ENCODE measurements around the gene PHLDA3. TPM values are rescaled to one million over a fixed set of nuclear protein-coding genes. Genes with fewer than 3 reads are reported as not detected.
A peak's percentile ranks its signal among the peaks of the same experiment; 100 is the strongest.

Gene PHLDA3
- total and polyA plus RNA-seq, 11 donors = 15.2 to 48.1 (median 28.5) TPM

- Histone ChIP-seq H3K27ac (no peak overlapping the region), H3K4me3 (no peak overlapping the region), H3K36me3 (no peaks in the 10 kb centered on the region), H3K27me3 (no peaks in the 10 kb centered on the region), H3K4me1 (peaks cover 0 to 27% (median 5%) of the 10 kb centered on the region in 12 donors), H3K9me3 (peaks cover 0 to 6% (median 0%) of the 10 kb centered on the region in 12 donors)
- intact Hi-C loops (cut with DNase I) = no loop called here
- no peak for DNase-seq
- TF ChIP-seq CTCF (IDR thresholded peaks at IDR 0.05) = no peak
- no peak for TF ChIP-seq POLR2A (IDR thresholded peaks at IDR 0.05)
- WGBS, 4 donors = 87 to 96% (median 93%) methylated on average over 6 of the region's 6 CpGs
- no peak for ATAC-seq
These were observed 45.3 kb downstream of the PHLDA3 start for GRCh38 chr1:201423655-201424054.

- DNase-seq (no peak), ATAC-seq (no peak)
- TF ChIP-seq POLR2A (IDR thresholded peaks at IDR 0.05) = no peak
- no peak for TF ChIP-seq CTCF (IDR thresholded peaks at IDR 0.05)
- Histone ChIP-seq H3K27me3 (no peaks in the 10 kb centered on the region), H3K36me3 (no peaks in the 10 kb centered on the region), H3K9me3 (peaks cover 0 to 6% (median 0%) of the 10 kb centered on the region in 12 donors), H3K4me1 (peaks cover 0 to 27% (median 5%) of the 10 kb centered on the region in 12 donors), H3K4me3 (no peak overlapping the region), H3K27ac (no peak overlapping the region)
- intact Hi-C loops (cut with DNase I) = no loop called here
- WGBS, 4 donors = 65 to 81% (median 71%) methylated on average over 6 of the region's 6 CpGs
These were observed 46.5 kb downstream of the PHLDA3 start for GRCh38 chr1:201422436-201423030.

- Histone ChIP-seq H3K27ac (no peak overlapping the region), H3K9me3 (peaks cover 0 to 6% (median 0%) of the 10 kb centered on the region in 12 donors), H3K27me3 (no peaks in the 10 kb centered on the region), H3K4me1 (peaks cover 0 to 27% (median 5%) of the 10 kb centered on the region in 12 donors), H3K4me3 (no peak overlapping the region), H3K36me3 (no peaks in the 10 kb centered on the region)
- ATAC-seq (no peak), DNase-seq (no peak)
- no peak for TF ChIP-seq CTCF (IDR thresholded peaks at IDR 0.05)
- TF ChIP-seq POLR2A (IDR thresholded peaks at IDR 0.05) = no peak
- intact Hi-C loops (cut with DNase I) = no loop called here
- WGBS, 4 donors = 64 to 74% (median 66%) methylated on average over 3 of the region's 3 CpGs
These were observed 47.0 kb downstream of the PHLDA3 start for GRCh38 chr1:201422026-201422425.

- Histone ChIP-seq H3K9me3 (peaks cover 0 to 6% (median 0%) of the 10 kb centered on the region in 12 donors), H3K4me3 (no peak overlapping the region), H3K27me3 (no peaks in the 10 kb centered on the region), H3K36me3 (no peaks in the 10 kb centered on the region), H3K4me1 (peaks cover 0 to 24% (median 5%) of the 10 kb centered on the region in 12 donors), H3K27ac (peak overlapping the region in 2 of 12 donors; percentile 45 to 49)
- DNase-seq (peak in 1 of 5 donors; percentile 19), ATAC-seq (peak in 3 of 4 donors; percentile 1 to 4 (median 2))
- intact Hi-C loops (cut with DNase I) = no loop called here
- TF ChIP-seq POLR2A (IDR thresholded peaks at IDR 0.05) (no peak), CTCF (IDR thresholded peaks at IDR 0.05) (no peak)
- 52 to 56% (median 53%) methylated on average over 8 of the region's 8 CpGs for WGBS, 4 donors
These were observed 47.9 kb downstream of the PHLDA3 start for GRCh38 chr1:201421041-201421440.
